GM13976 (cell line): ENCODE results near the gene PPP1CB.
"Not testable (repeated sequence)": the region's sequence is repeated elsewhere in the genome, so short reads cannot be mapped to it uniquely, and the experiment has no call there.

Experiments used
- DNase-seq: peaks from one replicate; pipeline ENCODE4 v3.0.0; 2012; ENCODE audit warnings: low spot score
- CTCF ChIP-seq: IDR thresholded peaks from 2 replicates; pipeline ENCODE4 v1.5.1; 2012; ENCODE audit warnings: borderline replicate concordance, mild to moderate bottlenecking; ENCODE audit not compliant: insufficient read depth; ENCODE audit errors: extremely low read depth, missing control alignments, control extremely low read depth
- in situ Hi-C: fragments of 300-500 bp; cut with MboI; formaldehyde crosslinking; loops from one replicate; pipeline ENCODE4 v1.12.0; 2022; ENCODE audit warnings: low sequenced_read_pairs, mixed read lengths, inconsistent platforms; ENCODE audit not compliant: unreplicated experiment

The PPP1CB gene

GRCh38 chr2:28725021-28725711 lies 26.5 kb upstream of the PPP1CB start:
- no peak for DNase-seq
- in situ Hi-C loops: no loop called here
- TF ChIP-seq CTCF: no peak

DNA sequence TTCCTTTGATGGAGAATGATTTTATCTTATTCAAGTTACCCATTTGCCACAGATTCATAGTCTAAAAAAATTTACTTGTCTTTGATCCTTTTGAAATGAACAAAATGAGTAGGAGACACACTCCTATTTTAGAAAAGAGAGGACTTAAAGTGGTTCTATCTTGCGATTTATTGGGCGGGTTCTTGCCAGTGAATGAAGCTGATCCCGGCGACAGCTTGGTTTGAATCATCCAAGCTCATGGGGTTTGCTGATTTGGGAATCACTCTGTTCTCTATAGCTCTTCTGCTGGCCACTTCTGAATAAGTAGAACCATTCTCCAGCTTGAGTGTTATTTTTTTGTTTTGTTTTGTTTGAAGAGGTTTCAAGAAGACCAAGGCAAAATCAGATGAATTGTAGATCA lies 25.5 kb upstream of the PPP1CB start:
- DNase-seq: no peak
- TF ChIP-seq CTCF: no peak
- in situ Hi-C loops: no loop called here

GRCh38 chr2:28729698-28730097 lies 21.9 kb upstream of the PPP1CB start:
- in situ Hi-C loops: no loop called here
- TF ChIP-seq CTCF: no peak
- DNase-seq: no peak

DNA sequence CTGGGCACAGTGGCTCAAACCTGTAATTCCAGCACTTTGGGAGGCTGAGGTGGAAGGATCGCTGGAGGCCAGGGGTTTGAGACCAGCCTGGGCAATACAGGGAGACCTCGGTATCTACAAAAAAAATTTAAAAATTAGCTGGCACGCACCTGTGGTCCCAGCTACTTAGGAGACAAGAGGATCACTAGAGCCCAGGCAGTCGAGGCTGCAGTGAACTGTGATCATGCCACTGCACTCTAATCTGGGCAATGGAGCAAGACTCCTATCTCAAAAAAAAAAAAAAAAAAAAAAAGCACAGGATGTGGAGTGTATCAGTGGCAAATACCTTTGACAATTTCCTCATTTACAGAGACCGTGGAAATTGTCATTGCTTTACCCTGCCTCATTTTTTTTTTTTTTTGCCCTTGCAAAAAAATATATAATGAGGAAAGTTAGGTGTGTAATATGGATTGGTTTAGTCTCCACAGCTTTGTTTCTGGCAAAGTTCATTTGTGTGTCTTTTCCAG lies 20.9 kb upstream of the PPP1CB start:
- TF ChIP-seq CTCF: no peak
- DNase-seq: no peak
- in situ Hi-C loops: no loop called here

GRCh38 chr2:28735511-28735910 lies 16.1 kb upstream of the PPP1CB start:
- in situ Hi-C loops: no loop called here
- no peak for DNase-seq
- no peak for TF ChIP-seq CTCF

- in situ Hi-C loops: no loop called here
- no peak for DNase-seq
- TF ChIP-seq CTCF: no peak
Measured at GRCh38 chr2:28736034-28736433, 15.6 kb upstream of the PPP1CB start.

DNA sequence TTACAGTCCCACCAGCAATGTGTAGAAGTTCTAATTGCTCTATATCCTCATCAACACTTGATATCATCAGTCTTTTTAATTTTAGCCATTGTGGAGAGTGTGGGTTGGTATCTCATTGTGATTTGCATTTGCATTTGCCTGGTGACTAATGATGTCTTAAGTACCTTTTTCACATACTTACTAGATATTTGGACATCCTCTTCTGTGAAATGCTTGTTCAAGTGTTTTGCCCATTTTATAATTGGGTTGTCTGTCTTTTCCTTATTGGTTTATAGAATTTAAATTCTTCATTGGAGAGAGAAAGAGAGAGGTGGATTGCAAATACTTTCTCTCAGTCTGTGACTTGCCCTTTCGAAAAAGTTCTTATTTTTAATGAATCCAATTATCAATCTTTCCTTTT lies 14.0 kb upstream of the PPP1CB start:
- DNase-seq: no peak
- no peak for TF ChIP-seq CTCF
- in situ Hi-C loops: no loop called here

DNA sequence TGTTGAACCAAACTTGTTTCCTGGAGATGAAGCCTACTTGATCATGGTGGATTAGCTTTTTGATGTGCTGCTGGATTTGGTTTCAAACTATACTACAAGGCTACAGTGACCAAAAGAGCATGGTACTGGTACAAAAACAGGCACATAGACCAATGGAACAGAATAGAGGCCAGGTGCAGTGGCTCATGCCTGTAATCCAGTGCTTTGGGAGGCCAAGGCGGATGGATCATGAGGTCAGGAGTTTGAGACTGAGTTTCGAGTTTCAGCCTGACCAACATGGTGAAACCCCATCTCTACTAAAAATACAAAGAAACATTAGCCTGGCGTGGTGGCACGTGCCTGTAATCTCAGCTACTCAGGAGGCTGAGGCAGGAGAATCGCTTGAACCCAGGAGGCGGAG lies 9.0 kb upstream of the PPP1CB start:
- DNase-seq, in situ Hi-C loops: not testable (repeated sequence)
